VCaP (cell line): ENCODE results near the gene GSG1L.

Source experiments
- H3K27ac ChIP-seq: fragments of 450-650 bp; 2 replicates; pipeline ENCODE4 v1.5.1; 2017
- TF ChIP-seq, protein P1 (sequence below): fragments of 450-650 bp; conservative IDR thresholded peaks from 2 replicates; pipeline ENCODE4 v1.5.1; 2017; ENCODE audit warnings: mild to moderate bottlenecking, moderate library complexity

GSG1L gene

DNA sequence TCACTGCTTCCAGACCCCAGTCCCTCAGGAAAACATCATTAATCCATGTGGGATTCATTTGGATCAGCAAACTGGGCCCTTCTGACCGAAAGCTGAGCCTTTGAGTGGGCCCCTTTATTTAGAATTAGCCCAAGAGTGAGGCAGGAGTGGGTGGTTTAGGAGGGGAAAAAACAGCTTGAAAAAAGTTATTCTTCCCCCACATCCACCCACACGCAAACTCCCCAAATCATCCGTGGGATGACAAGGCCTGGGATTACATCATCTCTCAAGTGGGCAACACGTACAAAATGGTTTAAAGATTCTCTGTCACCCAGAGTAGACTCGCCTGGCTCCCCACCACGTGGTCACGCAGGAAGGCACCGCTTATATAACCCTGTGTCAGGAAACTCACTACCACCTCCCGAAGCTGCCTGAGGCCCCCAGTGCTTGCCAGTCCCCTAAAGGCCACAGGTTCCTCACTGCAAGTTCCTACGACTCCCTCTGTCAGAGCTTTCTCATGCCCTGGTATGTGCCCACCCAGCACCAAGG lies 27.6 kb downstream of the GSG1L start:
- TF ChIP-seq, protein P1, sequence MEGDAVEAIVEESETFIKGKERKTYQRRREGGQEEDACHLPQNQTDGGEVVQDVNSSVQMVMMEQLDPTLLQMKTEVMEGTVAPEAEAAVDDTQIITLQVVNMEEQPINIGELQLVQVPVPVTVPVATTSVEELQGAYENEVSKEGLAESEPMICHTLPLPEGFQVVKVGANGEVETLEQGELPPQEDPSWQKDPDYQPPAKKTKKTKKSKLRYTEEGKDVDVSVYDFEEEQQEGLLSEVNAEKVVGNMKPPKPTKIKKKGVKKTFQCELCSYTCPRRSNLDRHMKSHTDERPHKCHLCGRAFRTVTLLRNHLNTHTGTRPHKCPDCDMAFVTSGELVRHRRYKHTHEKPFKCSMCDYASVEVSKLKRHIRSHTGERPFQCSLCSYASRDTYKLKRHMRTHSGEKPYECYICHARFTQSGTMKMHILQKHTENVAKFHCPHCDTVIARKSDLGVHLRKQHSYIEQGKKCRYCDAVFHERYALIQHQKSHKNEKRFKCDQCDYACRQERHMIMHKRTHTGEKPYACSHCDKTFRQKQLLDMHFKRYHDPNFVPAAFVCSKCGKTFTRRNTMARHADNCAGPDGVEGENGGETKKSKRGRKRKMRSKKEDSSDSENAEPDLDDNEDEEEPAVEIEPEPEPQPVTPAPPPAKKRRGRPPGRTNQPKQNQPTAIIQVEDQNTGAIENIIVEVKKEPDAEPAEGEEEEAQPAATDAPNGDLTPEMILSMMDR, result no peak
- H3K27ac ChIP-seq, result no peak overlapping the region

DNA sequence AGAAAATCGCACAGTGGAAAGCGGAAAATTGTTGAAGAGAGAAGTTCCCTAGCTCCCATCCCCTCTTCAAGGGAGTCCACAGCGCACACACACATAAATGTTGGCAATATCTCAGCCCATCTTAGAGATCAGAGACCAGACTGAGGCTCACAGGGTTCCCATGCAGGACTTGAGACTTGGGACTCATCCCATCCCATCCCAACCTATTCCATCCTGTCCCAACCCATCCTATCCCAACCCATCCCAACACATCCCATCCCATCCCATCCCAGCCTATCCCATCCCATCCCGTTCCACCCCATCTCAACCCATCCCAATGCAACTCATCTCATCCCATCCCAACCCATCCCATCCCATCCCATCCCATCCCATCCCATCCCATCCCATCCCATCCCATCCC lies 29.6 kb downstream of the GSG1L start:
- H3K27ac ChIP-seq, result no peak overlapping the region
- TF ChIP-seq, protein P1, result no peak

DNA sequence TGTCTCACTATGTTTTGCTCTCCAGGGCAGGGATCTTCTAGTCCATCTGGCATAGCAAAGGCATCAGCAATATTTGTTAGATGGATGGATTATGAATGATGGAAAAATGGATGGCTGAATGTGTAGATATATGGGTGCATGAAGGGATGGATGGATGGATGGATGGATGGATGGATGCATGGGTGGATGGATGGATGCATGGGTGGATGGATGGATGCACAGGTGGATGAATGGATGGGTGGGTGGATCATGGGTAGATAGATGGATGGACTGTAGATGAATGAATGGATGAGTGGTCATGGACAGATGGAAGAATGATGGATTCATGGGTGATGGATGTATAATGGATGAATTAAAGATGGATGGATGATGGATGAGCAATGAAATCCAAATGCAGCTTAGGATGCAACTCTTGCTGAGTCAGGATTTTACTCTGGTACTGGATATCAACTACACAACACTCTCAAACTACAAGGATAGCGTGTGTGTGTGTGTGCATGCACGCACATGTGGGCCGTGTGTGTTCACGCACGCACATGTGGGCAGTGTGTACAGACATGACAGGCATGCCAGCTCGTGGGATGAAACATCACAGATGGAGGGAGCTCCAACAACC lies 34.0 kb downstream of the GSG1L start:
- no peak overlapping the region for H3K27ac ChIP-seq
- TF ChIP-seq, protein P1, result no peak

DNA sequence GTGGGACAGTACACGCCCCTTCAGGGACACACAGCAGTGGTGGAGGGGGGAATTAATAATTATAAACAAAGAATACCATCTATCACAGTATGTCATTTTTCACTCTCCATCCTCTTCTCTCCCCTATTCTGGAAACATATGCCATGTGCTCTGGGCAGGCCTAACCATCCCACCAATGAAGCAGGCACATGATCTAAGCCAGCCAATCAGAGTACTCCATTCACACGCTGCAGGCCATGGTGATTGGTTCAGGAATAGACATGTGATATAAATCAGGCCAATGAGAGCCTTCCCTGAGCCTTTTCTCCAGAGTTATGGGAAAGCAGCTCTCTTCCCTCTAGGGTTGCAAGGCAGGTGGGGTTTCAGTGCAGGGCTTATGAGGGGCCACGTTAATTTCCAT lies 36.5 kb downstream of the GSG1L start:
- TF ChIP-seq, protein P1, result no peak
- H3K27ac ChIP-seq, result no peak overlapping the region

DNA sequence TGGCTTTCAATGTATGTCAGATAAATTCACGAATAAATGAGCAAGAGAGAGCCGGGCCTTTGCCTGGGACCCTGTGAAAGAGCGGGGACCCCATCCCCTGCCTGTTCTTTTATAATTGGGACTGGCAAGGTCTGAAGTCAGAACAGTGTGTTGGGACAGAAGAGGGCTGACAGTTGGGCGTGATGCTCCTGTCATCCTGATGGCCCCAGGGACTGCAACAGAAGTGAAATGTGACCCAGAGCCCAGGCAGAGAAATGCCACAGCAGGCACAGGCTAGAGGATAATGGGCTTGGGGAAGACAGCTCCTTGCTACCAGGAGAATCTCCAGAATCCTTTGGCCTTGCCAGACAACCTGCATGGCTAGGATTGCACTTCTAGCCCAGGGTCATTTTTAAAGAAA lies 37.9 kb downstream of the GSG1L start:
- TF ChIP-seq, protein P1, result no peak
- H3K27ac ChIP-seq, result no peak overlapping the region

DNA sequence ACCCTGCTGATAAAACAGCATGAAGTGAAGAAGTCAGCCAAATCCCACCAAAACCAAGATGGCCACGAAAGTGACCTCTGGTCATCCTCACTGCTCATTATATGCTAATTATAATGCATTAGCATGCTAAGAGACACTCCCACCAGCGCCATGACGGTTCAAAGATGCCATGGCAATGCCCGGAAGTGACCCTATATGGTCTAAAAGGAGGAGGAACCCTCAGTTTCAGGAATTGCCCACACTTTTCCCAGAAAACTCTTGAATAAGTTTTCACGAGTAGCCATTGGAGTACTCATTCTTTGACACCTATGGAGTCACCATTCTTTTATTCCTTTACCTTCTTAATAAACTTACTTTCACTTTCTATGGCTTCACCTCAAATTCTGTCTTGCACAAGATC lies 44.3 kb downstream of the GSG1L start:
- TF ChIP-seq, protein P1, result no peak
- H3K27ac ChIP-seq, result no peak overlapping the region

DNA sequence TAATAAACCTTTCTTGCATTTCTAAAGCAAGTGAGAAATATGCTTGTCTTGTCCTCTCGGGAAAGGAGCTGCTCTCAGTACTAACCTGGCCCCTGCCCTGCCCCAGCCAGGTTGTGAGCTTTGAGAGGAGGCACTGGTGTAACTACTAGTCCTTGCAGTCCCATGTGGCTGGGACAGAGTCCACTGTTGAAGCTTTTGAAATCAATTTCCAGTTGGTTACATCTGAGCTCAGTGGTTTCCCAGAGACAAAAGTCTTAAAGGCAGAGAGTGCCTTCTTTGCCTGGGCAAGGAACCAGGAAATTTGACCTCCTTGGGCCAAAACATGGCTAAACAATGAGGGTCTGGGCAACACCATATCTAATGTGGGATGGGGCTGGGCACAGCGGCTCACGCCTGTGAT lies 48.7 kb downstream of the GSG1L start:
- TF ChIP-seq, protein P1, result no peak
- no peak overlapping the region for H3K27ac ChIP-seq
